ENCODE measurements around the gene IP6K3.

GRCh38 chr6:33713786-33714185, 32.9 kb downstream of the IP6K3 start:
- no peak for TF ChIP-seq CTCF (IDR thresholded peaks at IDR 0.05)
- no peak for TF ChIP-seq EZH2 (IDR thresholded peaks at IDR 0.05; ENCODE audit: borderline replicate concordance, insufficient read depth, low read depth, low read length, poor library complexity, severe bottlenecking)
